ENCODE measurements around the gene IRF1. TPM values are rescaled to one million over a fixed set of nuclear protein-coding genes. Genes with fewer than 3 reads are reported as not detected.

IRF1 gene
- total and polyA plus RNA-seq, 2 of the 4 experiments (the other 2 are of a cell fraction), result 11.1 to 18.9 TPM

DNA sequence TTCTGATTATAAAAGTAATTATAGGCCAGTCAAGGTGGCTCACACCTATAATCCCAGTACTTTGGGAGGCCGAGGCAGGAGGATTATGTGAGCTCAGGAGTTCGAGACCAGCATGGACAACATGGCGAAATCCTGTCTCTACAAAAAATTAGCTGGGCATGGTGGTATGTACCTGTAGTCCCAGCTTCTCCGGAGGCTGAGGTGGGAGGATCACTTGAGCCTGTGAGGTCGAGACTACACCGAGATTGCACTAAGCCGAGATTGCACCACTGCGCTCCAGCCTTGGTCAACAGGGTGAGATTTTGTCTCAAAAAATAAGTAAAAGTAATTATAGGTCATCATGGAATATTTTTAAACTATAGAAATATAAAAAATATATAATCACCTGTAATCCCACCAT lies 18.1 kb downstream of the IRF1 start:
- Histone ChIP-seq H3K9me3 (ENCODE audit: control insufficient read depth, insufficient read depth, low read length) (no peaks in the 10 kb centered on the region), H3K4ac (ENCODE audit: low read depth, low read length) (no peak overlapping the region), H2BK120ac (ENCODE audit: low read depth, low read length) (no peak overlapping the region), H3K36me3 (ENCODE audit: control insufficient read depth, insufficient read depth, low read length) (no peaks in the 10 kb centered on the region), H3K56ac (ENCODE audit: extremely low read depth, insufficient read depth, low read length) (no peak overlapping the region), H3K14ac (replicated peaks; ENCODE audit: low read depth, low read length) (no peak overlapping the region), H2AK5ac (ENCODE audit: low read depth, low read length) (no peak overlapping the region), H3K27ac (ENCODE audit: insufficient read depth, low read length) (no peak overlapping the region), H3K79me1 (ENCODE audit: low read depth in 1 of 2, low read length in 2 of 2) (no peaks in the 10 kb centered on the region), H4K91ac (ENCODE audit: insufficient read depth, low read depth, low read length) (no peak overlapping the region), H2BK15ac (ENCODE audit: low read depth, low read length) (no peak overlapping the region), H3K4me1 (ENCODE audit: control insufficient read depth, insufficient read depth, low read length) (peaks cover 13% of the 10 kb centered on the region), H3K23ac (ENCODE audit: low read depth, low read length) (no peak overlapping the region), H3K9ac (ENCODE audit: low read depth, low read length) (no peak overlapping the region), H3K4me2 (ENCODE audit: low read depth, low read length) (no peak overlapping the region), H4K8ac (ENCODE audit: low read depth in 2 of 2, low read length in 2 of 2) (no peak overlapping the region), H3K9me1 (ENCODE audit: insufficient read depth, low read length) (peaks cover 31% of the 10 kb centered on the region), H3K27me3 (ENCODE audit: control insufficient read depth, insufficient read depth, low read length) (no peaks in the 10 kb centered on the region), H2AK9ac (replicated peaks; ENCODE audit: low read depth, low read length, poor library complexity) (no peak overlapping the region), H3K4me3 (ENCODE audit: insufficient read depth, low read depth, low read length) (no peak overlapping the region), H2BK5ac (ENCODE audit: low read depth, low read length, poor library complexity, severe bottlenecking) (no peak overlapping the region), H3K18ac (ENCODE audit: low read depth, low read length) (no peak overlapping the region), H2BK20ac (ENCODE audit: low read depth, low read length) (no peak overlapping the region), H4K20me1 (ENCODE audit: insufficient read depth, low read length) (no peaks in the 10 kb centered on the region), H4K5ac (ENCODE audit: low read depth, low read length) (no peak overlapping the region), H2AFZ (replicated peaks; ENCODE audit: low read length, poor library complexity) (no peak overlapping the region)
- POLR2A ChIA-PET (ENCODE audit: unreplicated experiment), result no interaction called here
- CTCF ChIA-PET, result no interaction called here
- dilution Hi-C loops (cut with HindIII; ENCODE audit: low sequenced_read_pairs, unreplicated experiment) (no loop called here), in situ Hi-C loops (cut with MboI; ENCODE audit: low sequenced_read_pairs) (loop anchor here (5.0 kb wide), 1 partner anchor 50 kb away; no protein-coding TSS in a partner anchor), intact Hi-C loops (cut with micrococcal nuclease) (no loop called here)
- TF ChIP-seq CTCF (conservative IDR thresholded peaks at IDR 0.05; ENCODE audit: low read depth, low read length), result no peak
- TF ChIP-seq RFX5 (IDR thresholded peaks at IDR 0.05; ENCODE audit: low read depth, low read length), result no peak
- TF ChIP-seq FOS (IDR thresholded peaks at IDR 0.05; ENCODE audit: low read depth, low read length), result no peak
- no peak for TF ChIP-seq ELK1 (IDR thresholded peaks at IDR 0.05; ENCODE audit: borderline replicate concordance, low read depth, low read length)
- no peak for TF ChIP-seq SMC3 (IDR thresholded peaks at IDR 0.05; ENCODE audit: low read depth, low read length)
- no peak for TF ChIP-seq CHD1 (IDR thresholded peaks at IDR 0.05; ENCODE audit: low read depth, low read length)
- no peak for TF ChIP-seq BHLHE40 (IDR thresholded peaks at IDR 0.05; ENCODE audit: low read depth, low read length)
- TF ChIP-seq NFE2L2 (IDR thresholded peaks at IDR 0.05; ENCODE audit: low read depth, low read length), result no peak
- TF ChIP-seq MXI1 (IDR thresholded peaks at IDR 0.05; ENCODE audit: borderline replicate concordance, low read depth, low read length), result no peak
- no peak for TF ChIP-seq USF2 (IDR thresholded peaks at IDR 0.05; ENCODE audit: low read depth, low read length)
- WGBS, 2 experiments (ENCODE audit: extremely low coverage in 2 of 2, insufficient read length in 1 of 2), result 100% methylated on average over 3 of the region's 8 CpGs; no CpG with 5 or more reads in 1 of the 2 experiments
- DNase-seq (no peak), ATAC-seq (ENCODE audit: low read depth) (no peak)
- BruUV-seq (replicated peaks), result no TSS peak
